SU-DHL-6 (cell line): ENCODE measurements around the gene OR11H7.
"Not testable (repeated sequence)": the region's sequence is repeated elsewhere in the genome, so short reads cannot be mapped to it uniquely, and the experiment has no call there.

Source experiments
- H2AFZ ChIP-seq: fragments of 200-600 bp; sonication (generic); 2 replicates; pipeline ENCODE4 v1.6.1; 2014; ENCODE audit warnings: low read depth, mild to moderate bottlenecking, moderate library complexity, mixed read lengths, antibody characterized with exemption, low read length; ENCODE audit not compliant: severe bottlenecking
- H3F3A ChIP-seq: fragments of 200-600 bp; shearing (Covaris generic); 2 replicates; pipeline ENCODE4 v1.6.0; 2016; ENCODE audit warnings: antibody characterized with exemption, mild to moderate bottlenecking; ENCODE audit not compliant: insufficient read depth
- H3K27ac ChIP-seq: fragments of 200-600 bp; sonication (generic); 2 replicates; pipeline ENCODE4 v1.5.1; 2016; ENCODE audit warnings: low read depth, mild to moderate bottlenecking, low read length, moderate library complexity, mixed read lengths
- H3K27me3 ChIP-seq: fragments of 200-600 bp; sonication (generic), shearing (Covaris generic); 2 replicates; pipeline ENCODE4 v1.6.0; 2014; ENCODE audit warnings: mild to moderate bottlenecking, low read length
- H3K36me3 ChIP-seq: fragments of 200-600 bp; sonication (generic); 2 replicates; pipeline ENCODE4 v1.6.1; 2014; ENCODE audit warnings: mild to moderate bottlenecking, low read length, mixed read lengths
- H3K4me2 ChIP-seq: fragments of 300-600, 200-600 bp; shearing (Covaris generic), sonication (generic); 2 replicates; pipeline ENCODE4 v1.6.0; 2014; ENCODE audit warnings: low read length, low read depth, mild to moderate bottlenecking; ENCODE audit not compliant: poor library complexity, severe bottlenecking
- H3K4me3 ChIP-seq: fragments of 200-600 bp; sonication (generic); 2 replicates; pipeline ENCODE4 v1.5.1; 2014; ENCODE audit warnings: antibody characterized with exemption, low read length, mild to moderate bottlenecking, mixed read lengths; ENCODE audit not compliant: insufficient read depth, poor library complexity, severe bottlenecking
- H3K79me2 ChIP-seq: fragments of 200-600 bp; sonication (generic); 2 replicates; pipeline ENCODE4 v1.6.1; 2014; ENCODE audit warnings: mild to moderate bottlenecking, low read length, moderate library complexity; ENCODE audit not compliant: insufficient read depth
- H3K9ac ChIP-seq: fragments of 200-600 bp; sonication (generic); 2 replicates; pipeline ENCODE4 v1.7.0; 2014; ENCODE audit warnings: mild to moderate bottlenecking, low read length
- H3K9me2 ChIP-seq: fragments of 200-600 bp; sonication (generic); replicated peaks from 2 replicates; pipeline ENCODE4 v1.6.1; 2014; ENCODE audit warnings: low read length; ENCODE audit not compliant: insufficient read depth
- H3K9me3 ChIP-seq: fragments of 200-600 bp; sonication (generic); 2 replicates; pipeline ENCODE4 v1.6.1; 2014; ENCODE audit warnings: low read length, mixed read lengths; ENCODE audit not compliant: insufficient read depth
- H4K20me1 ChIP-seq: fragments of 200-600 bp; sonication (generic); 2 replicates; pipeline ENCODE4 v1.6.1; 2014; ENCODE audit warnings: low read depth, mild to moderate bottlenecking, antibody characterized with exemption, low read length, moderate library complexity, mixed read lengths
- EZH2phosphoT487 ChIP-seq: fragments of 200-600 bp; sonication (generic), shearing (Covaris generic); conservative IDR thresholded peaks from 2 replicates; pipeline ENCODE4 v1.6.1; 2018; ENCODE audit warnings: mild to moderate bottlenecking, antibody characterized with exemption, low read length, moderate library complexity, mixed read lengths
- TF ChIP-seq, protein P1 (sequence below): fragments of 200-600 bp; sonication (generic); IDR thresholded peaks from one replicate; pipeline ENCODE4 v1.5.1; 2017; ENCODE audit warnings: antibody characterized with exemption, mild to moderate bottlenecking, low read length, moderate library complexity; ENCODE audit not compliant: insufficient read depth, poor library complexity, severe bottlenecking

Gene OR11H7

DNA sequence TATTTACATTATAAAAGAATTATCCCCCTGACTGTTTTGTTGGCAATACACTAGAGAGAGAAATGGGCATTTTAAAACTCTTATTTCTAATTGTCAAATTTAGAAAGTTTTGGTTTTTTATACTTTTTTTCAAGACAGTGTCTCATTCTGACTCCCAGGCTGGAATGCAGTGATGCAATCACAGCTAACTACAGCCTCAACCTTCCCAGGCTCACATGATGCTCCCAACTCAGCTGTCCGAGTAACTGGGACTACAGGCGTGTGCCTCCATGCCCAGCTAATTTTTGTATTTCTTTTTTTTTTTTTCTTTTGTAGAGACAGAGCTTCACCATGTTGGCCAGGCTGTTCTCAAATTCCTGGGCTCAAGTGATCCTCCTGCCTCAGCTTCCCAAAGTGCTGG, 13.6 kb upstream of the OR11H7 start:
- Histone ChIP-seq H3K4me3 (no peak overlapping the region), H3K27me3 (no peaks in the 10 kb centered on the region), H3K9ac (no peak overlapping the region), H3K79me2 (no peaks in the 10 kb centered on the region), H3K9me3 (no peaks in the 10 kb centered on the region), H3K27ac (no peak overlapping the region), H4K20me1 (no peaks in the 10 kb centered on the region), H2AFZ (no peak overlapping the region), H3K4me2 (no peak overlapping the region), H3K9me2 (no peaks in the 10 kb centered on the region), H3K36me3 (no peaks in the 10 kb centered on the region), H3F3A (no peaks in the 10 kb centered on the region)
- TF ChIP-seq EZH2phosphoT487, result no peak
- TF ChIP-seq, protein P1, sequence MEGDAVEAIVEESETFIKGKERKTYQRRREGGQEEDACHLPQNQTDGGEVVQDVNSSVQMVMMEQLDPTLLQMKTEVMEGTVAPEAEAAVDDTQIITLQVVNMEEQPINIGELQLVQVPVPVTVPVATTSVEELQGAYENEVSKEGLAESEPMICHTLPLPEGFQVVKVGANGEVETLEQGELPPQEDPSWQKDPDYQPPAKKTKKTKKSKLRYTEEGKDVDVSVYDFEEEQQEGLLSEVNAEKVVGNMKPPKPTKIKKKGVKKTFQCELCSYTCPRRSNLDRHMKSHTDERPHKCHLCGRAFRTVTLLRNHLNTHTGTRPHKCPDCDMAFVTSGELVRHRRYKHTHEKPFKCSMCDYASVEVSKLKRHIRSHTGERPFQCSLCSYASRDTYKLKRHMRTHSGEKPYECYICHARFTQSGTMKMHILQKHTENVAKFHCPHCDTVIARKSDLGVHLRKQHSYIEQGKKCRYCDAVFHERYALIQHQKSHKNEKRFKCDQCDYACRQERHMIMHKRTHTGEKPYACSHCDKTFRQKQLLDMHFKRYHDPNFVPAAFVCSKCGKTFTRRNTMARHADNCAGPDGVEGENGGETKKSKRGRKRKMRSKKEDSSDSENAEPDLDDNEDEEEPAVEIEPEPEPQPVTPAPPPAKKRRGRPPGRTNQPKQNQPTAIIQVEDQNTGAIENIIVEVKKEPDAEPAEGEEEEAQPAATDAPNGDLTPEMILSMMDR, result no peak

DNA sequence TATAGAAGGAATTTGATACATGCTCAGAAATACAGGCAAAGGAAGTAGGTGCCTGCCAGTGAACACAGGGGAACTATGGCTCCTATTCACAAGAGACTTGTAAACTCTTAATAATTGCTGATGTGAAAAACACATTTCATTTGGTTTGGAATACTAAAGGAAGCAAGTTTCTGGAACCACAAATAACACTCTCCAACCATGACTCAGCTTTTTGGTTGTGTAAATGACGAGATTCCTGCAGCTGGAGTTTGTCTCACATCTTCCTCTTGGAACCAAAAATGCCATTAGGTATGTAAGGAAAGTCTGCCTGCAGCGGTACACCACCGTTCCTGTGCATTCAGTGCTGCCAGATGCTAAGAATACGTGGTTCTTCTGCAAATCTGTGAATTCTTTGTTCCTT, 9.7 kb upstream of the OR11H7 start:
- Histone ChIP-seq H3K4me3 (no peak overlapping the region), H2AFZ (no peak overlapping the region), H3K9me2 (no peaks in the 10 kb centered on the region), H3K36me3 (no peaks in the 10 kb centered on the region), H3K27me3 (no peaks in the 10 kb centered on the region), H3K27ac (no peak overlapping the region), H3K79me2 (no peaks in the 10 kb centered on the region), H3K9me3 (no peaks in the 10 kb centered on the region), H3K9ac (no peak overlapping the region), H3F3A (no peaks in the 10 kb centered on the region), H4K20me1 (no peaks in the 10 kb centered on the region), H3K4me2 (no peak overlapping the region)
- no peak for TF ChIP-seq EZH2phosphoT487
- TF ChIP-seq, protein P1, result no peak

DNA sequence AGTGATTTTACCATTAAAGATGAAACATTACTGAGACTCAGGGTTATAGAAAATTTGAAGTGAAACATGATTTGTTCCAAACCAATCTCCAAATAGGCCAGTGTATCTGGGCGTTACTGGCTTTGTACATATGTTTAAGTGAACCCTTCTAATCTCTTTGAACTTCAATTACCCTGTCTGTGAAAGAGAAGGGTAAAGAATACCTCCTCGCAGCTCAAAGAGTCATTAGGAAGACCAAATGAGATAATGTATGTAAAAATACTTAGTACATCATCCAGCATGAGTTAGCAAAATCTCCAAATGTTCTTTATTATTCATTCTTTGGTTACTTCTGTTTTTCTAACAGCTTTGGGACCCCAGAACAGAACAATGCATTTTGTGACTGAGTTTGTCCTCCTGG, 5.4 kb upstream of the OR11H7 start, which contains the start of gene OR11H6:
Gene OR11H6 (plus strand): TSS at position 301 of the 400 bp plus-strand sequence. CDS start 0 bp downstream, at position 301.
- no peaks in the 10 kb centered on the region for H3K9me3 ChIP-seq
- H3K27ac ChIP-seq, result no peak within 1 kb of the TSS
- H3K4me3 ChIP-seq, result no peak within 1 kb of the TSS

DNA sequence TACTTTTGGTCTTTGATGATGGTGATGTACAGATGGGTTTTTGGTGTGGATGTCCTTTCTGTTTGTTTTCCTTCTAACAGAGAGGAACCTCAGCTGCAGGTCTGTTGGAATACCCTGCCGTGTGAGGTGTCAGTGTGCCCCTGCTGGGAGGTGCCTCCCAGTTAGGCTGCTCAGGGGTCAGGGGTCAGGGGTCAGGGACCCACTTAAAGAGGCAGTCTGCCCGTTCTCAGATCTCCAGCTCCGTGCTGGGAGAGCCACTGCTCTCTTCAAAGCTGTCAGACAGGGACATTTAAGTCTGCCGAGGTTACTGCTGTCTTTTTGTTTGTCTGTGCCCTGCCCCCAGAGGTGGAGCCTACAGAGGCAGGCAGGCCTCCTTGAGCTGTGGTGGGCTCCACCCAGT, 6.6 kb downstream of the OR11H7 start:
- H3K36me3 ChIP-seq, H4K20me1 ChIP-seq, H3K4me3 ChIP-seq, H2AFZ ChIP-seq, H3K27ac ChIP-seq, H3K9me2 ChIP-seq, H3F3A ChIP-seq, H3K4me2 ChIP-seq, H3K9ac ChIP-seq, H3K27me3 ChIP-seq, H3K79me2 ChIP-seq, H3K9me3 ChIP-seq: not testable (repeated sequence)

More for the DNA sequence above, 5.4 kb upstream of the OR11H7 start, which contains the start of gene OR11H6:
- H3K79me2 ChIP-seq, result no peaks in the 10 kb centered on the region
- no peaks in the 10 kb centered on the region for H3K36me3 ChIP-seq
- H3K9ac ChIP-seq, result no peak within 1 kb of the TSS
- H3F3A ChIP-seq, result no peaks in the 10 kb centered on the region
- H4K20me1 ChIP-seq, result no peaks in the 10 kb centered on the region
- no peaks in the 10 kb centered on the region for H3K27me3 ChIP-seq
- no peak within 1 kb of the TSS for H3K4me2 ChIP-seq
- TF ChIP-seq, protein P1, result no peak
- TF ChIP-seq EZH2phosphoT487, result no peak
- no peaks in the 10 kb centered on the region for H3K9me2 ChIP-seq
- no peak within 1 kb of the TSS for H2AFZ ChIP-seq
